Measurements from ENCODE around the gene HOXA1.

The HOXA1 gene

GRCh38 chr7:27095897-27096767, at the start of gene HOXA1:
Gene HOXA1, minus strand, starts transcription at chr7:27096000. Its CDS starts 88 bp downstream, at chr7:27095912.
- DNase-seq (ENCODE audit: low read depth in 2 of 2): peak; percentile 45 to 57

DNA sequence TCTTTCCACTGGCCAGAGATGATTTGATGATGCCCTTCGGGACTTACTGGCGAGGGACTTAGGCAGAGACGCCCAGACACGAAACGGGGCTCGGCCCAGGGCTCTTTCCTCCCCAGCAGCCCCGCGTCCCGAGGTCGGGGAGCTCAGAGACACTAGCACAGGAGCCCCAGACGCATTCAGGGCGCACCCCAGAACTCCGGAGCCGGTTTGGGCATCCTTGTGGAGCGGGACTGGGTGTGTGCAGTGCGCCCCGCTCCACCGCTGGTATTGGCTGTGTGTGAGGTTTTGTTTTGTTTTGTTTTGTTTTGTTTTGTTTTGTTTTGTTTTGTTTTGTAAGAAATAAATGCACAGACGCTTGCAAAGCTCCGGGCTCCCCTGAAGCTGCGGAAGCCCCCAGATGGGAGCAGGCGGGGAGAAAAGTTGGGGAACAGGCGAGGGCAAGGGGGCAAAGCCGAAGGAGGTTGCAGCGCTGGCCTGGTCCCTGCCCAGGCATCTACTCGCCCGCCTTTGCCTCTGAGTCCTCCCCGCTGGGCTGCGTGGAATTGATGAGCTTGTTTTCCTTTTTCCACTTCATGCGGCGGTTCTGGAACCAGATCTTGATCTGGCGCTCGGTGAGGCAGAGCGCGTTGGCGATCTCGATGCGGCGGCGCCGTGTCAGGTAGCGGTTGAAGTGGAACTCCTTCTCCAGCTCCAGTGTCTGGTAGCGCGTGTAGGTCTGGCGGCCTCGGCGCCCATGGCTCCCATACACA, 49.5 kb upstream of the HOXA1 start:
- DNase-seq (ENCODE audit: low read depth in 2 of 2): no peak

GRCh38 chr7:27144781-27145164, 49.0 kb upstream of the HOXA1 start:
- no peak for DNase-seq (ENCODE audit: low read depth in 2 of 2)

DNA sequence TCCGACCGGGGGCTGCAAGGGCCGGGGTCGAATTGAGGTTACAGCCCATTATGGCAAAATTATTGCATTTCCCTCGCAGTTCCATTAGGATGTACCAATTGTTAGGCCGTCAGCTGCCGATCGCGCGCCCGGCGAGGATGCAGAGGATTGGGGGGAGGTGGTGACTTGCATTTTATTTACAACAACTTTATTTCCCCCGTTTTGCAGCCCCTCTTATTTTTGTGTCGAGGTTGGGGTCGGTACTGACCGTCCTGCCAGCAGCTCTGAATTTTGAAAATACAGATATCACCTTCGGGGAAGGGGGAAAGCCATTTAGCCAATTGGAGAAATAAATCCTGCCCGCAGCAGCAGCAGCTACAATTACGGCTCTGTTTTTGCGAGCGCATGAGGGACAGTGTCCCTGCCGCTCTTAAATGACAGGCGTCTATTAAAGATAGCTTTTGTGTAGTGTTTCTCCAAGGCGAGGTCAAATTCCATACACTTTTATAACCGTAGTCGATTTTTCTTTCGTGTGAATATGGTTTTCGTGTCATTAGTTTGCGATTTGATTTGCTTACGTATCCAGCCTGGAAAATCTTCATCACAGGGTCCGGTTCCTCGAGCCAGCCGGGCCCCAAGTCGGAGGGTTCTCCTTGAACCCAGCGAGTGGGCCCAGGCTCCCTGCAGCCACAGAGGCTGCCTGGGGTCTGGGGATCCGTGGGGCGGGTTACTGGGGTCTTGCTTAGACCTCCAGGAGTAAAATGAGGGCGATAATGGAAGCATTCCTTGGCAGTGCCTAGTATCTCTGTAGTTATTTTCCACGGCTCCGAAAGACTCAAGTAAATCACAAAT, 48.4 kb upstream of the HOXA1 start:
- no peak for DNase-seq (ENCODE audit: low read depth in 2 of 2)

DNA sequence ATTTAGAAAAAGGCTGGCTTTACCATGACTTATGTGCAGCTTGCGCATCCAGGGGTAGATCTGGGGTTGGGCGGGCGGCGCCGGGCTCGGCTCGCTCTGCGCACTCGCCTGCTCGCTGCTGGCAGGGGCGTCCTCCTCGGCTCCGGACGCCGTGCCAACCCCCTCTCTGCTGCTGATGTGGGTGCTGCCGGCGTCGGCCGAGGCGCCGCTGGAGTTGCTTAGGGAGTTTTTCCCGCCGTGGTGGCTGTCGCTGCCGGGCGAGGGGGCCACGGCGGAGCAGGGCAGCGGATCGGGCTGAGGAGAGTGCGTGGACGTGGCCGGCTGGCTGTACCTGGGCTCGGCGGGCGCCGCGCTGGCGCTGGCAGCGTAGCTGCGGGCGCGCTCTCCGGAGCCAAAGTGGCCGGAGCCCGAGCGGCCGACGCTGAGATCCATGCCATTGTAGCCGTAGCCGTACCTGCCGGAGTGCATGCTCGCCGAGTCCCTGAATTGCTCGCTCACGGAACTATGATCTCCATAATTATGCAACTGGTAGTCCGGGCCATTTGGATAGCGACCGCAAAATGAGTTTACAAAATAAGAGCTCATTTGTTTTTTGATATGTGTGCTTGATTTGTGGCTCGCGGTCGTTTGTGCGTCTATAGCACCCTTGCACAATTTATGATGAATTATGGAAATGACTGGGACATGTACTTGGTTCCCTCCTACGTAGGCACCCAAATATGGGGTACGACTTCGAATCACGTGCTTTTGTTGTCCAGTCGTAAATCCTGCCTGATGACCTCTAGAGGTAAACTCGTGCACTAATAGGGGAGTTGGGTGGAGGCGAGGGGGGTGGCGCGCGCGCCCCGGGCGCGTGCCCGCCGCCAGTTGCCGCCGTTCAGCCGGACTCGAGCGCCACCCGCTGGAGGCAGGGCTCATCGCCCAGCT, 47.5 kb upstream of the HOXA1 start, which contains the start of gene HOXA5:
Gene HOXA5, minus strand, starts transcription at position 659 of the 927 bp plus-strand sequence. Its CDS starts 74 bp downstream, at position 585.
- DNase-seq (ENCODE audit: low read depth in 2 of 2): no peak

DNA sequence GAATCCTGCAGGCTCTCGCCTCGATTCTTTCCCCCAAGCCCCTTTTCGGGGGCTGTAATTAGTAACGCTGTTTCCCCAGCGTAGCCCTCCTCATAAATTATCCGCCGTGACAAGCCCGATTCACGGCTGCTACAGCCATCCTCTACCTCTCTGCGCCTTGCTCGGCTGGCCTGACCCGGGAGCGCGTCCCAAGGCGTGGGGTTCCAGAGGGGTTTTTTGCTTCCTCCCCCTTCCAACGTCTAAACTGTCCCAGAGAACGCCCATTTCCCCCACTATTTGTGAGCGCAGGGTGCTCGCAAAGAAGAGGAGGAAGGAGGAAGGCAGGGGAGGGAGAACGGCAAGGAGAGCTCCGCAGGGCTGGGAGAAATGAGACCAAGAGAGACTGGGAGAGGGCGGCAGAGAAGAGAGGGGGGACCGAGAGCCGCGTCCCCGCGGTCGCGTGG, 46.8 kb upstream of the HOXA1 start:
- no peak for DNase-seq (ENCODE audit: low read depth in 2 of 2)

- DNase-seq (ENCODE audit: low read depth in 2 of 2): no peak
These were observed 46.3 kb upstream of the HOXA1 start for GRCh38 chr7:27141923-27142579.

GRCh38 chr7:27141137-27141922, 45.5 kb upstream of the HOXA1 start:
- no peak for DNase-seq (ENCODE audit: low read depth in 2 of 2)

- DNase-seq (ENCODE audit: low read depth in 2 of 2): no peak
These were observed 44.5 kb upstream of the HOXA1 start for GRCh38 chr7:27140126-27140857.

GRCh38 chr7:27139334-27140125, 43.7 kb upstream of the HOXA1 start:
- DNase-seq (ENCODE audit: low read depth in 2 of 2): no peak

DNA sequence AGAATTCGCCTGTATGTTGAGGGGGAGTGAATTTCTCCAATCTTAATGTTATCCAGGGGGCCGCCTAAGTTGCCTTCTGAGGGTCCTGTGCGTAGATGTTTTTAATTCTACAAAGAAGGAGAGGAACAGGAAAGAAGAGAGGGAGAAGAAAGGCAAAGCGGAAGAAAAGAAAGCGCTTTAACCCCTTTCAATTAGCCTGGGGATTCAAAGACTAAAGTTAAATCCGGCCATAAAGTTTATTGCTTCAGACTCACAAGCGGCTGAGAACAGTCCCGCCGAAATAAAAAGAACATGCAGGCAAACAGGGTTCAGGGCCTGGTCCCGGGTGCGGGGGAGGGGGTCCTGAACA, 43.2 kb upstream of the HOXA1 start:
- no peak for DNase-seq (ENCODE audit: low read depth in 2 of 2)

DNA sequence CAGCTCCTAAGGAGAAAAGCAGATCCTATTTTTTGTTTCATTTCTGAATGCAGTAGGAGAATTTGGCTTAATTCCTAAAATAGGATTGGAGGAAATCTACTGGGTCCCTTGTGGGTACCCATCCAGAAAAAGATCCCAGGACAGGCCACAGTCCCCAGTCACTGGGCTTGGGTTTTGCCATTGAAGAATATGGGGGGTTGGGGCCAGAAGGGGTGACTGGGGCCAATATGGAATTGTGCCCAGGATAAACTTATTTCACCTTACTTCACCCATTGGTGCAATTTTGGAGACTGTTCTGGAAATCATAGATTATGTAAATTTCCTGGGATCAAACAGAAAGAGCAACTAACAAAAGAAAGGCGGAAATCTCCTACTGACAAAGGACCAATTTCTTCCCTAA, 42.7 kb upstream of the HOXA1 start:
- DNase-seq (ENCODE audit: low read depth in 2 of 2): no peak

GRCh38 chr7:27137640-27138315, 42.0 kb upstream of the HOXA1 start:
- DNase-seq (ENCODE audit: low read depth in 2 of 2): no peak

GRCh38 chr7:27134392-27134791, 38.6 kb upstream of the HOXA1 start:
- no peak for DNase-seq (ENCODE audit: low read depth in 2 of 2)

- no peak for DNase-seq (ENCODE audit: low read depth in 2 of 2)
These were observed 37.8 kb upstream of the HOXA1 start for GRCh38 chr7:27133409-27134231.

DNA sequence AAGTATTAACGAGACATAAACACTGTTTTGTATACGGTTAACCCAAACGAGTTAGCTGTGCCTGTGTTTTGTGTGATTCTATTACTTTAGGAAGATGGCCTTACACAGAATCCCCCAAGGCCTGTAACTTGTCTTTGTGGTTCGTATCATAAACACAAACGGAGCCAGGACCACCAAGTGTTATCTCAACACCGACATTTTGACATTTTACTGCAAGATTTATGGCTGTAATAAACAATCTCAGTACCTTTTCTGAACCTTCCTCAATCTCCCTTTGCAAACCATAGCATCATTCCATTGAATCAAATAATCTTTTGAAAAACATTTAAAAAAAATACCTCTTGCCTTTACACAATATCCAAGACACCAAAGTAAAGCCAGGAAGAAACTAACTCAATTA, 37.2 kb upstream of the HOXA1 start:
- DNase-seq (ENCODE audit: low read depth in 2 of 2): no peak

DNA sequence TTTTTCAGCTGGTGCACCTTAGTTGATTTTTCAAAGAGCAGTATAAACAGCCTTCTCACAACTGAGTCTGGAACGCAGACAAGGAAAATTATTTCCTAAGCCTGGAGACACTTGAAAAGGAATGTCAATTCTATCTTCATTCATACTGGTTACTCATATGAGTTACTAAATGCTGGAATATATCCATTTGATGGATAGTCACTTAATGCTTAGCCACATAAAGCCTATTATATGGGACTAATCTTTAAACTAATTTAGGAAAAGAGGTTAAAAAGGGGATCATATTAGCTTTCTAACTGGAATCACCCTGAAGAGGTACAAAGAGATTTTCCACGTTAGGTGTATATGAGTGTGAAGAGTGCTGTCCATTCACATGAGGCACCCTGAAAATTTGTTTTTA, 36.4 kb upstream of the HOXA1 start:
- DNase-seq (ENCODE audit: low read depth in 2 of 2): no peak
